Measurements from ENCODE around the gene CCDC13. TPM values are rescaled to one million over a fixed set of nuclear protein-coding genes. Genes with fewer than 3 reads are reported as not detected.

CCDC13 gene
- total and polyA plus RNA-seq, 2 donors (not counting 1 experiment from before 2014, with no cell fraction given) = 0.41 to 0.66 TPM

DNA sequence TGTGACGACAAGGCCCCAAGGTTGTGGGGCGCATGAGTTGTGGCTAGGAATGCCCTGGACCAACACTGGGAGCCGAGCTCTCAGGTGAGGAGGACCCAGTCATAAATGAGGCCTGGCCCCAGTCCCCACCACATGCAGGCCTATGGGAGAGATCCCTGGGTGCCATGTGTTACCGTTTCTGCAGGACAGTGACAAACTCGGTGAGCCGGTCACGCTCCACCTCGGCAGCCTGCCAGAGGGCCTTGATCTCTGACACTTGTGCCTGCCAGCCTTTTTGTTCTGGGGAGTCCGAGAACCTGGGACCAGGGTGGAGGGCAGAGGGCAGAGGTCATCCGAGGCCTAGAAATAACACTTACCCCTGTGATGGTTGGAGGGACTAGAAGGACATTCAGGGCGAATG lies 42.8 kb downstream of the CCDC13 start:
- Histone ChIP-seq H3K27ac (ENCODE audit: insufficient read depth, low read length) (no peak overlapping the region), H3K36me3 (ENCODE audit: control insufficient read depth, insufficient read depth, low read length) (no peaks in the 10 kb centered on the region)
- TF ChIP-seq, protein P1, sequence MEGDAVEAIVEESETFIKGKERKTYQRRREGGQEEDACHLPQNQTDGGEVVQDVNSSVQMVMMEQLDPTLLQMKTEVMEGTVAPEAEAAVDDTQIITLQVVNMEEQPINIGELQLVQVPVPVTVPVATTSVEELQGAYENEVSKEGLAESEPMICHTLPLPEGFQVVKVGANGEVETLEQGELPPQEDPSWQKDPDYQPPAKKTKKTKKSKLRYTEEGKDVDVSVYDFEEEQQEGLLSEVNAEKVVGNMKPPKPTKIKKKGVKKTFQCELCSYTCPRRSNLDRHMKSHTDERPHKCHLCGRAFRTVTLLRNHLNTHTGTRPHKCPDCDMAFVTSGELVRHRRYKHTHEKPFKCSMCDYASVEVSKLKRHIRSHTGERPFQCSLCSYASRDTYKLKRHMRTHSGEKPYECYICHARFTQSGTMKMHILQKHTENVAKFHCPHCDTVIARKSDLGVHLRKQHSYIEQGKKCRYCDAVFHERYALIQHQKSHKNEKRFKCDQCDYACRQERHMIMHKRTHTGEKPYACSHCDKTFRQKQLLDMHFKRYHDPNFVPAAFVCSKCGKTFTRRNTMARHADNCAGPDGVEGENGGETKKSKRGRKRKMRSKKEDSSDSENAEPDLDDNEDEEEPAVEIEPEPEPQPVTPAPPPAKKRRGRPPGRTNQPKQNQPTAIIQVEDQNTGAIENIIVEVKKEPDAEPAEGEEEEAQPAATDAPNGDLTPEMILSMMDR (conservative IDR thresholded peaks at IDR 0.05 in 1 of 2, IDR thresholded peaks at IDR 0.05 in 1 of 2; ENCODE audit: low read depth in 1 of 2, low read length in 2 of 2) = no peak
- no peak for TF ChIP-seq EZH2 (IDR thresholded peaks at IDR 0.05; ENCODE audit: low read length, missing control alignments)

DNA sequence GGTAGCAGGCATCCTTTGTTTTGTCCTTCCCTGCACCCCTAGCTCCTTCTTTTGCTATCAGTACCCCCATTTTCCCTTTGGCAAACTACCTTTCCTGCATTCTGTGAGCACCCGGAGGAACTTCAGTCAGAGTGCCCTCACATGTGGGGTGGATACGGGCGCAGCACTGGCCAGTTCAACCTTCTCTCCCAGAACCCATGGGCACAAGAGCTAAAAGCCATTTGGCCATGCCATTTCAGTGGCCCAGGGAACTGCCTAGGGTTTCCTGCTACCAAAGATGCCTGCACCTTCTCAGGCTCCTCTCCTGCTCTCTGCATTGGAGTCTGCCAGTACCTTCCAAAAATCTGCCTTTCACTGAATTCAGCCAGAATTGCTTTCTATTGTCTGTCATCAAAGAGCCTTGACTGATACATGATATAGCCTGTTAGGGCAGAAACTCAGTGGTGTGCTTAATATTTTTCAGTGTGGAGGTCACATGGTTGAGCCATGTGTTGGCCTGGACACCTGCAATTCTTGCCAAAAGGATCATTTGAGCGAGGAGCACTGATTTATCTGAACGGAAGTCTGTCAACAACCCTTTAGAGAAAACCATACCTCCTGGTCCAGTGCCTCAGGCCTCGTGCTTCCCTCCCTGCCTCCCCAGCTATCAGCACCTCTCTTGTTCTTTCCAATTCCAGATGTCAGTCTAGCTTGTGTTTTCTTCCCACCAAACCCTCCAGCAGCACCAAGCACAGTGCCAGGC lies 43.5 kb downstream of the CCDC13 start:
- H3K9ac ChIP-seq (ENCODE audit: insufficient read depth, low read length) = no peak overlapping the region
- no peaks in the 10 kb centered on the region for H3K9me3 ChIP-seq (ENCODE audit: control insufficient read depth, insufficient read depth, low read depth, low read length)
- no peaks in the 10 kb centered on the region for H3K79me2 ChIP-seq (ENCODE audit: control insufficient read depth, insufficient read depth, low read length)
- H3K27ac ChIP-seq (ENCODE audit: insufficient read depth, low read length) = no peak overlapping the region
- TF ChIP-seq, protein P1 (conservative IDR thresholded peaks at IDR 0.05 in 1 of 2, IDR thresholded peaks at IDR 0.05 in 1 of 2; ENCODE audit: low read depth in 1 of 2, low read length in 2 of 2) = no peak
- no peak for TF ChIP-seq EZH2 (IDR thresholded peaks at IDR 0.05; ENCODE audit: low read length, missing control alignments)
- H3K27me3 ChIP-seq (ENCODE audit: control insufficient read depth, insufficient read depth, low read length) = peaks cover 4% of the 10 kb centered on the region
- H2AFZ ChIP-seq (ENCODE audit: low read length) = no peak overlapping the region
- no peaks in the 10 kb centered on the region for H3K4me1 ChIP-seq (ENCODE audit: control insufficient read depth, extremely low read depth, insufficient read depth, low read length)
- H4K20me1 ChIP-seq (ENCODE audit: control insufficient read depth, extremely low read depth, insufficient read depth, low read length) = no peaks in the 10 kb centered on the region
- H3K4me3 ChIP-seq (replicated peaks in 1 of 4; ENCODE audit: control extremely low read depth in 1 of 4, insufficient read depth in 1 of 4, low read depth in 3 of 4, low read length in 4 of 4) = no peak overlapping the region
- no peak for DNase-seq (ENCODE audit: low read depth in 2 of 2)
- H3K36me3 ChIP-seq (ENCODE audit: control insufficient read depth, insufficient read depth, low read length) = no peaks in the 10 kb centered on the region
- H3K4me2 ChIP-seq (ENCODE audit: extremely low read depth, insufficient read depth, low read length) = no peak overlapping the region

More for the DNA sequence above, 42.8 kb downstream of the CCDC13 start:
- H3K4me1 ChIP-seq (ENCODE audit: control insufficient read depth, extremely low read depth, insufficient read depth, low read length) = no peaks in the 10 kb centered on the region
- no peaks in the 10 kb centered on the region for H3K79me2 ChIP-seq (ENCODE audit: control insufficient read depth, insufficient read depth, low read length)
- no peak overlapping the region for H3K4me2 ChIP-seq (ENCODE audit: extremely low read depth, insufficient read depth, low read length)
- peaks cover 4% of the 10 kb centered on the region for H3K27me3 ChIP-seq (ENCODE audit: control insufficient read depth, insufficient read depth, low read length)
- no peaks in the 10 kb centered on the region for H4K20me1 ChIP-seq (ENCODE audit: control insufficient read depth, extremely low read depth, insufficient read depth, low read length)
- H2AFZ ChIP-seq (ENCODE audit: low read length) = no peak overlapping the region
- DNase-seq (ENCODE audit: low read depth in 2 of 2) = no peak
- H3K9me3 ChIP-seq (ENCODE audit: control insufficient read depth, insufficient read depth, low read depth, low read length) = no peaks in the 10 kb centered on the region
- no peak overlapping the region for H3K4me3 ChIP-seq (replicated peaks in 1 of 4; ENCODE audit: control extremely low read depth in 1 of 4, insufficient read depth in 1 of 4, low read depth in 3 of 4, low read length in 4 of 4)
- no peak overlapping the region for H3K9ac ChIP-seq (ENCODE audit: insufficient read depth, low read length)

DNA sequence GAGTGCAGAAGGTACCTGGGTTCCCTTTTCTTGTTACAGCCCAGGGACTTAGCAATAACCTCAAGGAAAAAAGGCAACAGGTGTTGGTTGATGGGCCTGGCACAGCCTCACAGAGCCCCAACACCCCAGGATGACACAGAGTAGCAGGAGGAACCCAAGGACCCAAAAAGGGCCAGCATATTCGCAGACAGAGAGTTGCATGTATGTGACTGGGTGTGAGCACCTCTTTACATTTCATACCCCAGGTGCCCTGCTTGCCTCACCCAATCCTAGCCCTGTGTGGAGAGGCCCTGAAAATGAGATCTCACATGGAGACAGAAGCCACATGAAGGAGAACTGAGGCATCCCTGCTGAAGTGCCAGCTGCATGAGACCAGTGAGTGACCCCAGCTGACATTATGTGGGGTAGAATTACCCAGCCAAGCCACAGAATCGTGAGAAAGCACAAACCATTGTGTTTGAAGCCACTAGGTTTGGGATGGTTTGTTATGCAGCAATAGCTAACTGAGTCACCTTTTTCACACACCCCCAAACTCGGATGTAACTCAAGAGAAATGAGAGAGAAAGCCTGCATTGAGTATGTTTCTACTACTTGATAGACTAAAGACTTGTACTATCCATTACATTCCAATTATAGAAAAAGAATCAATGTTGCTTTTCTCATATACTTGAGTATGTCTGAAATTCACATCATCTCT lies 44.2 kb downstream of the CCDC13 start:
- no peaks in the 10 kb centered on the region for H3K36me3 ChIP-seq (ENCODE audit: control insufficient read depth, insufficient read depth, low read length)
- no peak for DNase-seq (ENCODE audit: low read depth in 2 of 2)
- H2AFZ ChIP-seq (ENCODE audit: low read length) = no peak overlapping the region
- no peak overlapping the region for H3K9ac ChIP-seq (ENCODE audit: insufficient read depth, low read length)
- H3K4me1 ChIP-seq (ENCODE audit: control insufficient read depth, extremely low read depth, insufficient read depth, low read length) = no peaks in the 10 kb centered on the region
- H3K27me3 ChIP-seq (ENCODE audit: control insufficient read depth, insufficient read depth, low read length) = peaks cover 4% of the 10 kb centered on the region
- H3K27ac ChIP-seq (ENCODE audit: insufficient read depth, low read length) = no peak overlapping the region
- no peak for TF ChIP-seq EZH2 (IDR thresholded peaks at IDR 0.05; ENCODE audit: low read length, missing control alignments)
- TF ChIP-seq, protein P1 (conservative IDR thresholded peaks at IDR 0.05 in 1 of 2, IDR thresholded peaks at IDR 0.05 in 1 of 2; ENCODE audit: low read depth in 1 of 2, low read length in 2 of 2) = no peak
- H3K9me3 ChIP-seq (ENCODE audit: control insufficient read depth, insufficient read depth, low read depth, low read length) = no peaks in the 10 kb centered on the region
- no peak overlapping the region for H3K4me3 ChIP-seq (replicated peaks in 1 of 4; ENCODE audit: control extremely low read depth in 1 of 4, insufficient read depth in 1 of 4, low read depth in 3 of 4, low read length in 4 of 4)
- H3K4me2 ChIP-seq (ENCODE audit: extremely low read depth, insufficient read depth, low read length) = no peak overlapping the region
- no peaks in the 10 kb centered on the region for H4K20me1 ChIP-seq (ENCODE audit: control insufficient read depth, extremely low read depth, insufficient read depth, low read length)
- no peaks in the 10 kb centered on the region for H3K79me2 ChIP-seq (ENCODE audit: control insufficient read depth, insufficient read depth, low read length)
